Hypothalamus (tissue), 51 donors: ENCODE measurements around the gene INAFM2.
A peak's percentile ranks its signal among the peaks of the same experiment; 100 is the strongest.

Experiments
- DNase-seq, 51 donors: peaks; one replicate each; lab custom pipeline; 2025; lab: John Stamatoyannopoulos, UW

Gene INAFM2

DNA sequence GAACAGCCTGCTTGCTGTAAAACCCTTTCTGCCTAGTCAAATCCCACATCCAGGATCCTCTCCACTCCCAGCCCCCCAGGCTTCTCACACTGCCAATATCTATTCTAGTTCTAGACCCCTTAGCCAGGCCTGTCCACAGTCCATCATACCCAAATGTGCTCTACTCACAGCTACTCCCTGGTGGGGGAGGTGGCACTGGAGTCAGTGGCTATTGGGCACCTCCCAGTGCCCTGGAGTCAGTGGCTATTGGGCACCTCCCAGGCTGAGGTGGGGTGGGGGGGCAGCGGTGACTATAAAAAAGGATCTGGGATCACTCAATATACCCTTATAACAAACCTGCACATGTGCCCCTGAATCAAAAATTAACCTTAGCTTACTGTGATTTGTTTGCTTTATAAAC is 33.8 kb downstream of the INAFM2 start:
- no peak for DNase-seq

DNA sequence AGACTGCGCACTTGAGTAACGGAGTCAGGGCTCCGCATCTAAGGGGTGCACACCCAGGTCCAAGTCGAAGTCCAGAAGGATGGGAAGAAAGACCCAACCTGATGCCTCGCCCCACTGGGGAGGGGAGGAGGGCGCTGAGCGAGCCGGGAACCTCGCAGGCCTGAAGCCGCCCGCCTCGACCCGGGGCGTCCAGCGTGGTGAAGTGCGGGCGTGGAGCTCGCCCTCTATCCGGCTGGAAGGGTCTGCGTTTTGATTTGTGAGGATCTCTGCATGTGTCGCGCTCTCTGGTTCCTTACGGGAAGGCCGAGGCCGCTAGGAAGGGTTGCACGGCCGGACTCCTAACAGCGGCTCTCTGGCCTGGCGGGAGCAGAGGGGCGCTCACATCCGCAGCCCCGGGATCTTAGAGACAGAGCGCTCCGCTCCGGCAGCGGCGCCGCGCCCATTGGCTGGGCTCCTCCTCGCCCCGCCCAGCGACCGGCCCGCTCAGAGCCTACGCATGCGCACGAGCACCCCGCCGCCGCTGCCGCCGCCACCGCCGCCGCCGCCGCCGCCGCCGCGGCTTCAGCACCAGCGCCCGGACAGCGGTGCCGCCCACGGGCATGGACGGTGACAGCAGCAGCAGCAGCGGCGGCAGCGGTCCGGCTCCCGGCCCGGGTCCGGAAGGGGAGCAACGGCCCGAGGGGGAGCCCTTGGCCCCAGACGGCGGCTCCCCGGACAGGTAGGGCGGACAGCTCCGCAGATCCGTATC is 34.4 kb downstream of the INAFM2 start, which contains the start of gene DISP2:
Gene DISP2 (plus strand): TSS at position 497 of the 748 bp plus-strand sequence. CDS start 103 bp downstream, at position 600.
- DNase-seq = peak in 50 of 51 donors; percentile 36 to 89 (median 77)

DNA sequence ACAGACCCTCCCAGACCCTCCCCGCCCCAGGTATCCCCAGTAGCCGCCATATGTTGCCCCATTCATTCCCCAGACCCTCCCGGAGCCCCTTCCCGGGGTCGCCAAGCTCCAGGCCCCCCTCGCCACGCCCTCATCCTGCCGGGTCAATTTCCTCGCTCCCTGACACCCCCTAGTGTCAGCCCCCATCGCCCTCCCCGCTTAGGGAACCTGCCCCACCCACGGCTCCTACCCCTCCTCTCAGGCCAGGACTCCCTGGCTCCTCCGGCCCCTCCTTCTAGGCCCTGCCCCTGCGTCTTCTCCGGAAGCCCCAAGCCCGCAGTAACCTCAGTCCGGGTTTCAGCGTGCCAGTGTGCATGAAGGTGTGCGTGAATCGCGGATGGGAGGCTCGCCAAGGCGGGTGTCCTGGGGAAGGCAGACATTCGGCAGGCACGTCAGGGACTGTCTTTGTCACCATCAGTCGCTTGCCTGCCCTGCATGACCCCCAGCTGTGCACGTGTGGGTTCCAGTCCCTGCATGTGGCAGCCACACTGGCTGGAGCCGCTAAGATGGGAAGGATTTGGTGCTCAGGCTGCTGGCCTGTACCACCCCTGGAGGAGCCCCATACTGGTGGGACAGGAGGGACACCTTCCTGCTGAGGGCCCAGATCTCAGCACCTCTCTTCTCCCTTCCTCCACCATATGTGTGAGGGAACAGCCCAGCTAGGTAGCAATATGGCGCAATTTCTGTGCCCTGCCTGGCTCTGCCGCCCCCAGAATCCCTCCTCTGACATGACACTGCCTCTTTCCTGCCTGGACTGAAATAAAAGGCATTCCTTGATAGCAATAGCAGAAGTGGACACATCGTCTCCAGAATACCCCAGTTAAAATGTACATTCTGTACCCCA is 35.2 kb downstream of the INAFM2 start:
- peak in 15 of 51 donors; percentile 28 to 58 (median 41) for DNase-seq

DNA sequence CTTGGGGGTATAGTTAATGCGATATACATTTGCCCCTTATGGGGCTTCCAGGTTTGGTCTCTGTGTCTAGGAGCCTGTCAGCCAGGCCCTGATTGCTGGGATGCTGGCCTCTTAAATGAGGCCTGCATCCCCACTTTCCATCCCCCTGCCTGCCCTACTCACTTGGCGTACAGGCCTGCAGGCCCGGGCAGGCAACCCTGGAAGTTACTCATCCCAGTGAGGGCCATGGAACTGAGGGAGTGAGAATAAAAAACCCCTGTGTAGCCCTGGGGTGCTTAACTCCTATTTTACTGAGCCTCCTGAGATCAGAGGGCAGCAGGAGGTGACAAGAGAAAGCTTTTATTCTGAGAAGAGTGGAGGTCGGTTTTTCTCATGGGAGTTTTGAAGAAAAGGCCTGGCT is 36.5 kb downstream of the INAFM2 start:
- DNase-seq = no peak

DNA sequence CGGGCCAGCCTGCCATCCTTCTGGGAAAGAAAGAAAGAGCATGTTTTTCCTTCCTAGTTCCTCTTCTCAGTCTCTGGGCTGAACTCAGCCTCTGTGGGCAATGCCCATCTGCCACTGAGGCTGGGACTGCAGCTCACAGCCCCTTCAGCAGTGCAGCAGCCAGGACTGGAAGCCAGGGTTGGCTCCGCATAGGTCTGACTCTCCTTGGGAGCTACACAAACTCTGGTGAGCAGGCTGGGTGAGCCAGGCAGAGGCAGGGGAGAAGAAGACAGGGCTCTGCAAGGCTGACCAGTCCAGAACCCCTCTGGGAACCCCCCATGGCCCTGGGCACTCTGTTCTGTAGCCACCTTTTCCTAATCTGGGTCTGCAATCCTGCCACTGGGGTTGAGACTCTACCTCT is 38.1 kb downstream of the INAFM2 start:
- DNase-seq = no peak

DNA sequence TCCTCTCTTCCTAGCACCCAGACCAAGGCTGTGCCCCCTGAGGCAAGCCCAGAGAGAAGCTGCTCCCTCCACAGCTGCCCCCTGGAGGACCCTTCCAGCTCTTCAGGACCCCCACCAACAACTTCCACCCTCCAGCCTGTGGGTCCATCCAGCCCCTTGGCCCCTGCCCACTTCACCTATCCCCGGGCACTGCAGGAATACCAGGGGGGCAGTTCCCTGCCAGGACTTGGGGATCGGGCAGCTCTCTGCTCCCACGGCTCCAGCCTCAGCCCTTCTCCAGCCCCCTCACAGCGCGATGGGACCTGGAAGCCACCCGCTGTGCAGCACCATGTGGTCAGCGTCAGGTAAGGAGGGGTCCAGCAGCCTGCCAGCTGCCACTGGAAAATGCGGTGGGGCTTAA is 40.1 kb downstream of the INAFM2 start:
- no peak for DNase-seq

DNA sequence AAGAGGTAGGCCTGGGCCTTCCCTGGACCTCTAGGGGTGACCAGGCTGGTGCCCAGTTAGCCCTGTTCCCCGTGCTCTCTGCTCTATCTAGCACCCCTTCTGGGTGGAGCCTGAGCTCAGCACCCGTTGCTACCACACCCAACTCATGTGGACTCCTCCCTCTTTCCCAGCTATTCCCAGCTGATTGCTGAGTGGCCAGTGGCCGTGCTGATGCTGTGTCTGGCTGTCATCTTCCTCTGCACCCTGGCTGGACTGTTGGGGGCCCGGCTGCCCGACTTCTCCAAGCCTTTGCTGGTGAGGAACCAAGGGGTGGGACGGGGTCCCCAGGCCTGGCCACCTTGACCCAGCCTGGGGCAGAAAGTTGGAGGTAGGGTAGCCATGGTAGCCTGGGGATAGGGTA is 40.8 kb downstream of the INAFM2 start:
- DNase-seq = no peak

DNA sequence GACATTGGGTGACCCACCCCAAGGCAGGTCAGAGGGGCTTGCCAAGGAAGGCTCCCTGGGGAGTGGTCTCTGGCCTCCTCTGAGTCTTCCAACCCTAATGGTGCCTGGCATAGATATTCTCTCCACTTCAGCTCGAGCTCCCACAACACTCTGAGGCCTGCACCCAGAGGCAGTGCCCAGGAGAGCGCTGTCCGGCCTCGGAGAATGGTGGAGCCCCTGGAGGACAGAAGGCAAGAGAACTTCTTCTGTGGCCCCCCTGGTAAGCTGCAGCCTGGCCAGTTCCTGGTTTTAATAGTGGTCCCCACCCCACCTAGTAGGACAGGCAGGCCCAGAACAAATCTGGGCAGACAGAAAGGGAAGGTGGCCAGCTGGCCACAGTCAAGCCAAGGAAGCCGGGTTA is 41.5 kb downstream of the INAFM2 start:
- DNase-seq = no peak

DNA sequence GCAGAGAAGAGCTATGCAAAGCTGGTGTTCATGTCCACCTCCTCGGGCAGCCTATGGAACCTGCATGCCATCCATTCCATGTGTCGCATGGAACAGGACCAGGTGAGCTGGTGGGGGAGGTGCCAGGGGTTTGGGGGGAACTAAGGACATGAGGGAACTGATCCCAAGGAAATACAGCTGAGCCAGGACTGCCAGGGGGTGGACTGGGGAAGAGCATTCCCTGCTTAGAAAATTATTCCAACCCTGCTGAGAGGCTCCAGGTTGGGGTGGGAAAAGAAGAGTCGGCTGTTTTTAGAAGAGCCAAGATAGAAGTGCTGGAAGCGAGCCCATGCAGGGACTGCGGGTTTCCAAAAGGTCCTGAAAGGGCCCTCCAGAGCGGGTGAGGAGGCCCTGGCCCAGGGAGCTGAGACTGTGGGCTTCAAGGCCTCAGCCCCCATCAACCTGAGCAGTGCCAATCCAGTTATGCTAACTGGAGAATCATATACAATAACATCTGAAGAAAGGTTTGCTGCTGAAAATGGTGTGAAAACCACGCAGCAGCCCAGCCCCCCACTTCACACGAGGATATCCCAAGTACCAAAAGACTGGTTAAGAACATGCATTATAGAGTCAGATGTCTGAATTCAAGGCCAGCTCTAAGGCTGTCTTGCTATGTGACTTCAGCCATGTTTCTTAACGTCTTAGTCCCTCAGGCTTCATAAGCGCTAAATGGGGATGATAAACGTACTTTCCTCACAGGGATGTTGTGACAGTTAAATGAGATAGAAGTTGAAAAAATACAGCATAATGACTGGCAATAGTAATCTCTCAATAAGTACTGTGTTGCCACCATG is 42.3 kb downstream of the INAFM2 start:
- no peak for DNase-seq

DNA sequence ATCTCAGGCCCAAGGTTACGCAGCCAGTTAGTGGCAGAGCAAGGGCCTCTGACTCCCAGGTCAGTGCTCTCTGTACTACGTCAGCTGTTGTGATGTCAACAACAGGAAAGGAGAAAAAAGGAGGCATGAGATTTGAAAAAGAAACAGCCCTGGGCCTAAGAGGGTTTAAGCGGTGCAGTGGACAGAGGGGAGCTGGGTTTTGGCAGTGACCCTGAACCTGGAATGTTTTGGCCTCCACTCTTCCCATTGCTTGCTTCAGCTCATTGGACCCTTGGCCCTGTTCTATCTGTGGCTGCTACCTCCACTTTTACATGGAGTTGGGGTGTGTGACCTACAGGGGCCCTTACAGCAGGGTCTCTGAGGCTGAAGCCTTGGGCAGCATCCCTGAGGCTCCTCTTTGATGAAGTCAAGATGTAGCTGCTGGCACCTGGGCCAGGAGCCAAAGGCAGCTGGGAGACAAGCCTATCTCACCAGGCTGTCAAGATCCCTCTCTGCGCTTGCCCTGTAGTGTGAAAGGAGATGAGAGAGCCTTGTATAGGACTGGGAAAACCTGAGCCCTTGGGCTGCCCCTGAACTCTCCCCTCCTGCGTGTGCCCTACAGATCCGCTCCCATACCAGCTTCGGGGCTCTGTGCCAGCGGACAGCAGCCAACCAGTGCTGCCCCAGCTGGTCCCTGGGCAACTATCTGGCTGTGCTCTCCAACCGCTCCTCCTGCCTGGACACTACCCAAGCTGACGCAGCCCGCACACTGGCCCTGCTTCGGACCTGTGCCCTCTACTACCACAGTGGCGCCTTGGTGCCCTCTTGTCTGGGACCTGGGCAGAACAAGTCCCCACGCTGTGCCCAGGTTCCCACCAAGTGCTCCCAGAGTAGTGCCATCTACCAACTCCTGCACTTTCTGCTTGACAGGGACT is 43.2 kb downstream of the INAFM2 start:
- DNase-seq = peak in 47 of 51 donors; percentile 14 to 82 (median 53)

DNA sequence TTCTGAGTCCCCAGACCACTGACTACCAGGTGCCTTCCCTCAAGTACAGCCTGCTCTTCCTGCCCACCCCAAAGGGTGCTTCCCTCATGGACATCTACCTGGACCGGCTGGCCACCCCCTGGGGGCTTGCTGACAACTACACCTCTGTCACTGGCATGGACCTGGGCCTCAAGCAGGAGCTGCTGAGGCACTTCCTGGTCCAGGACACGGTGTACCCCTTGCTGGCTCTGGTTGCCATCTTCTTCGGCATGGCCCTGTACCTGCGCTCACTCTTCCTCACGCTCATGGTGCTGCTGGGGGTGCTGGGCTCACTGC is 43.8 kb downstream of the INAFM2 start:
- no peak for DNase-seq

DNA sequence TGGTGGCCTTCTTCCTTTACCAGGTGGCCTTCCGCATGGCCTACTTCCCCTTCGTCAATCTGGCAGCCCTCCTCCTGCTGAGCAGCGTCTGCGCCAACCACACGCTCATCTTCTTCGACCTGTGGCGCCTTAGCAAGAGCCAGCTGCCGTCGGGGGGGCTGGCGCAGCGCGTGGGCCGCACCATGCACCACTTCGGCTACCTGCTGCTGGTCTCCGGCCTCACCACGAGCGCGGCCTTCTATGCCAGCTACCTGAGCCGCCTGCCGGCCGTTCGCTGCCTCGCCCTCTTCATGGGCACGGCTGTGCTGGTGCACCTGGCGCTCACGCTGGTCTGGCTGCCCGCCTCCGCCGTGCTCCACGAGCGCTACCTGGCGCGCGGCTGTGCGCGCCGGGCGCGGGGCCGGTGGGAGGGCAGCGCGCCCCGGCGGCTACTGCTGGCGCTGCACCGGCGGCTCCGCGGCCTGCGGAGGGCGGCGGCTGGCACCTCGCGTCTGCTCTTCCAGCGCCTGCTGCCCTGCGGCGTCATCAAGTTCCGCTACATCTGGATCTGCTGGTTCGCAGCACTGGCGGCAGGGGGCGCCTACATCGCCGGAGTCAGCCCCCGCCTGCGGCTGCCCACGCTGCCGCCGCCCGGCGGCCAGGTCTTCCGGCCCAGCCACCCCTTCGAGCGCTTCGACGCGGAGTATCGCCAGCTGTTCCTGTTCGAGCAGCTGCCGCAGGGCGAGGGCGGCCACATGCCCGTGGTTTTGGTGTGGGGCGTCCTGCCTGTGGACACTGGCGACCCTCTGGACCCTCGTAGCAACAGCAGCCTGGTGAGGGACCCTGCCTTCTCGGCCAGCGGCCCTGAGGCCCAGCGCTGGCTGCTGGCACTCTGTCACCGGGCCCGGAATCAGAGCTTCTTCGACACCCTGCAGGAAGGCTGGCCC is 44.5 kb downstream of the INAFM2 start:
- DNase-seq = peak in 43 of 51 donors; percentile 15 to 80 (median 49)

DNA sequence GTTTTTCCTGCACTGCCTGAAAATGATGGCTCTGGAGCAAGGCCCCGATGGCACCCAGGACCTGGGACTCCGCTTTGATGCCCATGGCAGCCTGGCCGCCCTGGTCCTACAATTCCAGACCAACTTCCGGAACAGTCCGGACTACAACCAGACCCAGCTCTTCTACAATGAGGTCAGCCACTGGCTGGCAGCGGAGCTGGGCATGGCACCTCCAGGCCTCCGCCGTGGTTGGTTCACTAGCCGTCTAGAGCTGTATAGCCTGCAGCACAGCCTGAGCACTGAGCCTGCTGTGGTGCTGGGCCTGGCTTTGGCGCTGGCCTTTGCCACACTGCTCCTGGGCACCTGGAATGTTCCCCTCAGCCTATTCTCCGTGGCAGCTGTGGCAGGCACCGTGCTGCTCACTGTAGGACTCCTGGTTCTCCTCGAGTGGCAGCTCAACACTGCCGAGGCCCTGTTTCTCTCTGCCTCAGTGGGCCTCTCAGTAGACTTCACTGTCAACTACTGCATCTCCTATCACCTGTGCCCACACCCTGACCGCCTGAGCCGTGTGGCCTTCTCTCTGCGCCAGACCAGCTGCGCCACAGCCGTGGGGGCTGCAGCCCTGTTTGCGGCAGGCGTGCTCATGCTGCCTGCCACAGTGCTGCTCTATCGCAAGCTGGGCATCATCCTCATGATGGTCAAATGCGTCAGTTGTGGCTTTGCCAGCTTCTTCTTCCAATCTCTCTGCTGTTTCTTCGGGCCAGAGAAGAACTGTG is 45.4 kb downstream of the INAFM2 start:
- DNase-seq = no peak

DNA sequence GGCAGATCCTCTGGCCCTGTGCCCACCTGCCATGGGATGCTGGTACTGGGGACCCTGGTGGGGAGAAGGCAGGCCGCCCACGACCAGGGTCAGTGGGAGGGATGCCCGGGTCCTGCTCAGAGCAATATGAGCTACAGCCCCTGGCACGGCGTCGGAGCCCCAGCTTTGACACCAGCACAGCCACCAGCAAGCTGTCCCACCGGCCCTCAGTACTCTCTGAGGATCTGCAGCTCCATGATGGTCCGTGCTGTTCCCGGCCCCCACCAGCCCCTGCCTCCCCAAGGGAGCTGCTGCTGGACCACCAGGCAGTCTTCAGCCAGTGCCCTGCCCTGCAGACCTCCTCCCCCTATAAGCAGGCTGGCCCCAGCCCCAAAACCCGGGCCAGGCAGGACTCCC is 46.0 kb downstream of the INAFM2 start:
- DNase-seq = no peak

DNA sequence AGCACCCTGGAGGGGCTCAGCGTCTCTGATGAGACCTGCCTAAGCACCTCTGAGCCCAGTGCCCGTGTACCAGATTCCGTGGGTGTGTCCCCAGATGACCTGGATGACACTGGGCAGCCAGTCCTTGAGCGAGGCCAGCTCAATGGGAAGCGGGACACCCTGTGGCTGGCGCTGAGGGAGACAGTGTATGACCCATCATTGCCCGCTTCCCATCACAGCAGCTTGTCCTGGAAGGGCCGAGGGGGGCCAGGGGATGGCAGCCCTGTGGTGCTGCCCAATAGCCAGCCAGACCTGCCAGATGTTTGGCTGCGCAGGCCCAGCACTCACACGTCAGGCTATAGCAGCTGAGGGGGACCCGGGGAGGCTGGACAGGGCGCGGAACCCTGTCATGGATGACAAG is 46.5 kb downstream of the INAFM2 start:
- DNase-seq = no peak

DNA sequence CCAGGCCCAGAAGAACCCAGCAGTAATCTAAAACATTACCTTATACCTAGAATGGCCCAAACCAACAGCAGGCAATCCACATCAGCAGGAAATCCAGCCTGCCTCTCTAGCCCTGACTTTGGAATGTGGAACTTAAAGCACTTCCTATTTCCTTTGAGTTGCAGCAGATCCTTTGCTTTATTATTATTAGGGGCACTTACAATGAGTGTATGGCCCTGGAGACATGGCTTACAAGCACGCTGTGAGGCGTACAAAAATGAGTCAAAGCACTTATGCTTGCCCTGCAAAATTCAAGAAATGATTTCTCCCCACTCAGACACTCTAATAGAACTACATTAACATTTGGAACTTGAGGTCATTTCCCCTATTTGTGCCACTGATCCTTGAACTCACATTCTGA is 49.5 kb downstream of the INAFM2 start:
- DNase-seq = no peak
